ENCODE data around the gene CA11.

Gene CA11

DNA sequence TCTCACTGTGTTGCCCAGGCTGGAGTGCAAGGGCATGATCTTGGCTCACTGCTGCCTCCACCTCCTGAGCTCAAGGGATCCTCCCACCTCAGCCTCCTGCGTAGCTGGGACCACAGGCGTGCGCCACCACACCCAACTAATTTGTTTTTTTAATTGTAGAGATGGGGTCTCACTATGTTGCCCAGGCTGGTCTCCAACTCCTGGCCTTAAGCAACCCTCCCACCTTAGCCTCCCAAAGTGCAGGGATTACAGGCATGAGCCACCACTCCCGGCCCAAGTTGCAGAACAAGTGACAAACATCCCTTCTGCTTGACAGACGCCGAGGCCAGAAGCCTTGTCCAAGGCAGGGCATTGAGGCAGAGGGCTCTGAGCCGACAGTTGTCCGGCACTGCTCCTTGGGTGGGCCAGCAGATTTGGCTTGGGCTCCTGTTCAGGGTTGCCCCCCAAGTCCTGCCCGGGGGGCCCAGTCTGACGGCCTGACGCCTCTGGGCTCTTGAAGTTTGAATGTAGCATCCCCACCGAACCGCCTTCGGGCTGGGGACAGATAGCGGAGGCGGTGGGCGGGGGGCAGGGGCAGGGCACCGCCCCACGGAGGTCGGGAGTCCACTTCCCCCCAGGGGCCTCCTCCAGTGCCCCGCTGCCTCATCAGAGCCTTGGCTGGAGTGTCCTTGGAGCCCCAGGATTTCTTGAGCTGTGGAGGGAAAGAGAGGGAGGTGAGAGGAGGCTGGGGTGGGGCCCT, 45.1 kb downstream of the CA11 start:
- in situ Hi-C loops (cut with MboI; ENCODE audit: low pct_unique_long_range_greater_than_20kb, low sequenced_read_pairs) = no loop called here
- no peak for DNase-seq

DNA sequence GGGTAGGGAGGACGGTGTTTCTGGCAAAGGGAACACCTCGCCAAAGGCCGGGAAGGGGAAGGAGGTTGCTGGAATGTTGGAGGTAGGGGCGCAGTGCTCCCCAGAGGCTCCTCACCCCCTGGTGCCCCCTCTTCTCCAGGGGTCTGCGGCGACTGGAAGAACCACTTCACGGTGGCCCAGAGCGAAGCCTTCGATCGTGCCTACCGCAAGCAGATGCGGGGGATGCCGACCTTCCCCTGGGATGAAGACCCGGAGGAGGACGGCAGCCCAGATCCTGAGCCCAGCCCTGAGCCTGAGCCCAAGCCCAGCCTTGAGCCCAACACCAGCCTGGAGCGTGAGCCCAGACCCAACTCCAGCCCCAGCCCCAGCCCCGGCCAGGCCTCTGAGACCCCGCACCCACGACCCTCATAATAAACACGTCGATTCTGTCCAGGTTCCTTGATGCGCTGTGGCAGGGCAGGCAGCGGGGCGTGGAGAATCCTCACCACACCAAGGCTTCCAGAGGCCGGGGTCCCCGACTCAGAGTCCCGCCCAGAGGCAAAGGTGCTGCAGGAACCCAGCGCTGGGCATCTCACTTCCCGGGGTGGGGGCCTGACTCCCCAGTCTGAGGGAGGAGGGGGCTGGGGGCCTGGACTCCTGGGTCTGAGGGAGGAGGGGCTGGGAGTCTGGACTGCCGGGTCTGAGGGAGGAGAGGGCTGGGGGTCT, 46.8 kb downstream of the CA11 start:
- in situ Hi-C loops (cut with MboI; ENCODE audit: low pct_unique_long_range_greater_than_20kb, low sequenced_read_pairs) = loop anchor here (25.0 kb wide), 1 partner anchor 262 kb away; the partner anchor contains the start of gene EMP3
- DNase-seq = no peak

DNA sequence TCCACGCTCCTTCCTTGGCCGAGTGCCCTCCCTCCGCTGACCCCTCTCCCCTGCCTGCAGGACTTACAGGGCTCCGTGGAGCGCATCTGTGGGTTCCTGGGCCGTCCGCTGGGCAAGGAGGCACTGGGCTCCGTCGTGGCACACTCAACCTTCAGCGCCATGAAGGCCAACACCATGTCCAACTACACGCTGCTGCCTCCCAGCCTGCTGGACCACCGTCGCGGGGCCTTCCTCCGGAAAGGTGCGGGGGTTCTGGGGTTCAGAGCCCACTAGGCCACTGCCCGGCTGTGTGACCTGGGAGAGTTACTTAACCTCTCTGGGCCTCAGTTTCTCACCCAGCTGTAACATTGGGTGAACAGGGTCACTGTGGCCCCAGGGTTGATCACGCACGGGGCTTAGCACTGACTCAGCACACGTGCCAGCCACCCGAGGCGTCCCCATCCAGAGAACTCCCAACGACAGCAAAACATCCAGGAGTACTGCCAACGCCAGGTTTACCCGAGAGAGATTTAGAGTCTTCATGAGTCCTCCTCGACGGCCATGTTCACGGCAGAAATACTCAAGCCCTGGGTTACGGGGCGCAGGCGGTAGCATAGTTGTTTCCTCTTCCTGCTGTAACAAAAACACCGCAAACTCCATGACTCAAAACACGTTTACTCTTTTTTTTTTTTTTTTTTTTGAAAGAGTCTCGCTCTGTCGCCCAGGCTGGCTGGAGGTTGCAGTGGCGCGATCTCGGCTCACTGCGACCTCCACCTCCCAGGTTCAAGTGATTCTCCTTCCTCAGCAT, 49.1 kb downstream of the CA11 start:
- in situ Hi-C loops (cut with MboI; ENCODE audit: low pct_unique_long_range_greater_than_20kb, low sequenced_read_pairs) = loop anchor here (25.0 kb wide), 1 partner anchor 260 kb away; the partner anchor contains the start of gene EMP3
- DNase-seq = no peak

DNA sequence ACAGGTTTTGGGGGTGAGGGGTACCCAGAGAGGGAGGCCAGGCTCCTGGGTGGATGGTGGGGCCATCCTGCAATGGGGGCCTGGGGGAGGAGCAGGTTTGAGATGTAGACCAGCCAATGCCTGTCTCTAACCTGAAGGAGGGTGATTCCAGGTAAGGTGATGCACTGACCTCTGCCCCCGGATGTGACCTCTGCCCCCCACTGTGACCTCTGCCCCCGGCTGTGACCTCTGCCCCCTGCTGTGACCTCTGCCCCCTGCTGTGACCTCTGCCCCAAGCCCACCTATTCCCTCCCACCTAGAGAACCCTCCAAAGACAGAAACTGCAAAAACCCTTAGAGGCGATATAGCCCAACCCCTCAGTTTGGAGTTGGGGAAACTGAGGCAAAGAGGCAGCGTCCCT, 49.8 kb downstream of the CA11 start:
- in situ Hi-C loops (cut with MboI; ENCODE audit: low pct_unique_long_range_greater_than_20kb, low sequenced_read_pairs) = loop anchor here (25.0 kb wide), 1 partner anchor 259 kb away; the partner anchor contains the start of gene EMP3
- no peak for DNase-seq

DNA sequence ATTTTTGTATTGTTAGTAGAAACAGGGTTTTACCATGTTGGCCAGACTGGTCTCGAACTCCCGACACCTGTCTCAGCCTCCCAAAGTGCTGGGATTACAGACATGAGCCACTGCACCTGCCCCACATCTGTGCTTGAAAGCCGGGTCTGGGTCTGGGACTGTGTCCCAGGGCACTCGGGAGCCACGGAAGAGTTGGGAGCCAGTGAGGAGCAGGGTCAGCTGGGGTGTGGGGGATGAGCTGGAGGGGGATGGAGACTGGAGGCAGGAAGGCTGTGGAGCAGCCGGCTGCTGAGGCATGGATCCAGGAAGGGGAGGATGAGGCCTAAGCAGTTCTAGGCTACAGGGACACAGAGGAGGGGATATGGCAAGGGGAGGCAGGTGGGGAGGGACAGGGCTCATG, 50.2 kb downstream of the CA11 start:
- DNase-seq = no peak
- in situ Hi-C loops (cut with MboI; ENCODE audit: low pct_unique_long_range_greater_than_20kb, low sequenced_read_pairs) = loop anchor here (25.0 kb wide), 1 partner anchor 259 kb away; the partner anchor contains the start of gene EMP3

DNA sequence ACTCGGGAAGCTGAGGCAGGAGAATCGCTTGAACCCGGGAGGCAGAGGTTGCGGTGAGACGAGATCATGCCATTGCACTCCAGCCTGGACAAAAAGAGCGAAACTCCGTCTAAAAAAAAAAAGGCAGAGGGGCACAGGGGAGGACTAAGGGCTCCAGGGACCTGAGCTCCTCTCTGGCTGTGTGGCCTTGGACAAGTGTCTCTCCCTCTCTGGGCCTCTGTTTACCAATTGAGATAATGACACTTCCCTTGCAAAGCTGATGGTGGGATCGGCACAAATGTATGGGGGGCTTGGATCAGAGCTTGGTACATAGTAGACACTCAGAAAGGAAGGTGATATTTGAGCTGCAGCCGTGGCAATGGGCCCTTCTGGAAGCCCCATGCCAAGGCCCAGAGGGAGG, 50.8 kb downstream of the CA11 start:
- in situ Hi-C loops (cut with MboI; ENCODE audit: low pct_unique_long_range_greater_than_20kb, low sequenced_read_pairs) = loop anchor here (25.0 kb wide), 1 partner anchor 258 kb away; the partner anchor contains the start of gene EMP3
- DNase-seq = no peak

DNA sequence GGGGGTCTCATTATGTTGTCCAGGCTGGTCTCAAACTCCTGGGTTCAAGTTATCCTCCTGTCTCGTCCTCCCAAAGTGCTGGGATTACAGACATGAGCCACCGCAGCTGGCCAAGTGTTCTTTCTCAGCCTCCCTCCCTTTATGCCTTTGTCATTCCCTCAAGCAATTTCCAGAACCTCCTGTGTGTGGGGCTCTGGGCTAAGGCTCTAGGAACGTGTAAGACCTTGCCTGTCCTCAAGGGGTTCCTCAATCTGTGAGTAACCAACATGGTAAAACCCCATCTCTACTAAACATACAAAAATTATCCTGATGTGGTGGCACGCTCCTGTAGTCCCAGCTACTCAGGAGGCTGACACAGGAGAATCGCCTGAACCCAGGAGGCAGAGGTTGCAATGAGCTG, 55.0 kb downstream of the CA11 start:
- DNase-seq = peak; percentile 26
- in situ Hi-C loops (cut with MboI; ENCODE audit: low pct_unique_long_range_greater_than_20kb, low sequenced_read_pairs) = loop anchor here (25.0 kb wide), 1 partner anchor 254 kb away; the partner anchor contains the start of gene EMP3

DNA sequence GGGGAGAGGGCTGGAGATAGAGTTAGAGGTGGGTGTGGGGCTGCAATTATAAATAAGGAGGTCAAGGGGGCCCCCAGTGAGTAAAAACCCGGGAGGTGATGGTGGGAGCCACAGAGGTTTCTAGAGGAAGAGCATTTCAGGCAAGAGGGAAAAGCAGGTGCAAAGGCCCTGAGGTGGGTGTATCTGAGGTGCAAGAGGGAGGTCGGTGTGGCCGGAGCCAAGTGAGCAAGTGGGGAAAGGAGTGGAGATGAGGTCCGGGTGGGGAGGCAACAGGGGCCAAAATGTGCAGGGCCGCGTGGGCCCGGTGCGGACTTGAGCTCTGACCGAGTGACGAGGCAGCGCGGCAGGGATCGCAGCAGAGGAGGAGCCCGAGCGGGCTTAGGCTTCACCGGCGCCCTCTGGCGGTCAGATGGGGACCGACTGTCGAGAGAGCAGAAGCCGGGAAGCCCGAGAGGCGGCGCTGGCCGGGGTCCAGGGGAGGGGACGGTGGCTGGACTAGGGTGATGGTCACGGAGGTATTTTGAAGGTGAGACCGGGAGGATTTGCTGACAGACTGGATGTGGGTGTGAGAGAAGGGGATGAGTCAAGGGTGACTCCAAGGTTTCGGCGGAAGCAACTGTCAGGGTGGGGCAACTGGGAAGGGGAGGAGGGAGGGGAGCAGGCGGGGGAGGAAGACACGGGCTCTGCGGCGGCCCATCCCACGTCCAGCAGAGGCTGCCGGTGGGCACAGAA, 57.2 kb downstream of the CA11 start:
- DNase-seq = peak; percentile 89
- in situ Hi-C loops (cut with MboI; ENCODE audit: low pct_unique_long_range_greater_than_20kb, low sequenced_read_pairs) = loop anchor here (25.0 kb wide), 1 partner anchor 252 kb away; the partner anchor contains the start of gene EMP3
